Measurements from ENCODE around the gene ADA.

GRCh38 chr20:44698351-44698750 lies 46.9 kb upstream of the ADA start:
- no peak for TF ChIP-seq POLR2A (IDR thresholded peaks at IDR 0.05)
- TF ChIP-seq CTCF (IDR thresholded peaks at IDR 0.05): no peak

Data from Peyer's patch (tissue), 4 donors.